Activated CD4-positive, alpha-beta T cell treated with anti-CD3 and anti-CD28 coated beads, Interleukin-2, amount 50 U/mL, for 16 hours (primary cell): Measurements from ENCODE around the gene OVCA2.

Experiments used
- DNase-seq: peaks from one replicate; pipeline ENCODE4 v3.0.0-alpha.2; 2020

Gene OVCA2

DNA sequence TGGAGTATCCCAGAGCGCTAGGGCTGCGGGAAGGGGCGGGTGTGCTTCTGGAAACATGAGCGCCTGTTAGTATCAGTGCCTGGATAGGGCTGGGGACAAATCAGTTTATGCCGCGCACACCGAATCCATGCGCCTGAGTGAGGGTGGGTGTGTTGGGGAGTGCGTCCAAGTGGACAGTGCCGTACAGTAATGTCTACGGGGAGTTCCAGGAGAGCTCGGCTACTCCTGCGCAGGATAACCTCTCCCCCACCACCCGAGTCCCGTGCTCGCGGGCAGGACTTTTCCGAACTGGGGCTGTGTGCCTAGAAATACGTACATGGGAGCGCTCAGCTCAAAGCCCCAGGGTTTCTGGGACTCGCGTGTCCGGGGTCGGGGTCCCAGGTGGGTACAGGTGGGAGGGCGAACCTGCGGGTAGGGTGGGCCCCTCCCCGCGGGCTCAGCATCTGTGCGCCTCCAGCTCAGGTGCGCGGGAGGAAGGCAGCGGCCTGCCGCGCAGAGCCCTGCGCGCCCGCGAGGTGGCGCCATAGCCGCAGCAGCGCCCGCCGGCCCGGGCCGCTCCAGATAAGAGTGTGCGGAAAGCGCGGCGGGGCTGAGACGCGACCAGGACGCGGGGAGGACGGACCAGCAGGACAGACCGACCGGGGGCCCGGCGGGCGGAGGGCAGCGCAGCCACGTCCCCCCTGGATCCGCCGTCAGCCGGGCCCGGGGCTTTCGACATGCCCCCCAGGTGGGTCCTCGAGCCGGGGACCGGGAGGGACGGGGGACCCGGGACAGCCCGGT, 12.9 kb downstream of the OVCA2 start, which contains the start of gene HIC1:
HIC1 (plus strand) TSS at position 592 of the 780 bp plus-strand sequence. CDS start 1,588 bp downstream, outside the sequence.
- peak; percentile 74 for DNase-seq

- DNase-seq, result no peak
Observed at GRCh38 chr17:2055292-2056205, 13.7 kb downstream of the OVCA2 start.

GRCh38 chr17:2056206-2057174, 14.7 kb downstream of the OVCA2 start:
- peak; percentile 43 for DNase-seq

DNA sequence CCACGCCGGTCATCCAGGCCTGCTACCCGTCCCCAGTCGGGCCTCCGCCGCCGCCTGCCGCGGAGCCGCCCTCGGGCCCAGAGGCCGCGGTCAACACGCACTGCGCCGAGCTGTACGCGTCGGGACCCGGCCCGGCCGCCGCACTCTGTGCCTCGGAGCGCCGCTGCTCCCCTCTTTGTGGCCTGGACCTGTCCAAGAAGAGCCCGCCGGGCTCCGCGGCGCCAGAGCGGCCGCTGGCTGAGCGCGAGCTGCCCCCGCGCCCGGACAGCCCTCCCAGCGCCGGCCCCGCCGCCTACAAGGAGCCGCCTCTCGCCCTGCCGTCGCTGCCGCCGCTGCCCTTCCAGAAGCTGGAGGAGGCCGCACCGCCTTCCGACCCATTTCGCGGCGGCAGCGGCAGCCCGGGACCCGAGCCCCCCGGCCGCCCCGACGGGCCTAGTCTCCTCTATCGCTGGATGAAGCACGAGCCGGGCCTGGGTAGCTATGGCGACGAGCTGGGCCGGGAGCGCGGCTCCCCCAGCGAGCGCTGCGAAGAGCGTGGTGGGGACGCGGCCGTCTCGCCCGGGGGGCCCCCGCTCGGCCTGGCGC, 15.4 kb downstream of the OVCA2 start:
- no peak for DNase-seq

DNA sequence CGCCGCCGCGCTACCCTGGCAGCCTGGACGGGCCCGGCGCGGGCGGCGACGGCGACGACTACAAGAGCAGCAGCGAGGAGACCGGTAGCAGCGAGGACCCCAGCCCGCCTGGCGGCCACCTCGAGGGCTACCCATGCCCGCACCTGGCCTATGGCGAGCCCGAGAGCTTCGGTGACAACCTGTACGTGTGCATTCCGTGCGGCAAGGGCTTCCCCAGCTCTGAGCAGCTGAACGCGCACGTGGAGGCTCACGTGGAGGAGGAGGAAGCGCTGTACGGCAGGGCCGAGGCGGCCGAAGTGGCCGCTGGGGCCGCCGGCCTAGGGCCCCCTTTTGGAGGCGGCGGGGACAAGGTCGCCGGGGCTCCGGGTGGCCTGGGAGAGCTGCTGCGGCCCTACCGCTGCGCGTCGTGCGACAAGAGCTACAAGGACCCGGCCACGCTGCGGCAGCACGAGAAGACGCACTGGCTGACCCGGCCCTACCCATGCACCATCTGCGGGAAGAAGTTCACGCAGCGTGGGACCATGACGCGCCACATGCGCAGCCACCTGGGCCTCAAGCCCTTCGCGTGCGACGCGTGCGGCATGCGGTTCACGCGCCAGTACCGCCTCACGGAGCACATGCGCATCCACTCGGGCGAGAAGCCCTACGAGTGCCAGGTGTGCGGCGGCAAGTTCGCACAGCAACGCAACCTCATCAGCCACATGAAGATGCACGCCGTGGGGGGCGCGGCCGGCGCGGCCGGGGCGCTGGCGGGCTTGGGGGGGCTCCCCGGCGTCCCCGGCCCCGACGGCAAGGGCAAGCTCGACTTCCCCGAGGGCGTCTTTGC, 16.2 kb downstream of the OVCA2 start:
- no peak for DNase-seq

GRCh38 chr17:2058586-2059546, 17.0 kb downstream of the OVCA2 start:
- peak; percentile 71 for DNase-seq

- no peak for DNase-seq
Observed at GRCh38 chr17:2059547-2060384, 17.9 kb downstream of the OVCA2 start.

GRCh38 chr17:2060385-2060658, 18.5 kb downstream of the OVCA2 start:
- DNase-seq, result no peak

- DNase-seq, result no peak
Observed at GRCh38 chr17:2060681-2061440, 19.0 kb downstream of the OVCA2 start.

- no peak for DNase-seq
Observed at GRCh38 chr17:2061441-2061958, 19.7 kb downstream of the OVCA2 start.

GRCh38 chr17:2062571-2063183, 20.9 kb downstream of the OVCA2 start:
- DNase-seq, result no peak

DNA sequence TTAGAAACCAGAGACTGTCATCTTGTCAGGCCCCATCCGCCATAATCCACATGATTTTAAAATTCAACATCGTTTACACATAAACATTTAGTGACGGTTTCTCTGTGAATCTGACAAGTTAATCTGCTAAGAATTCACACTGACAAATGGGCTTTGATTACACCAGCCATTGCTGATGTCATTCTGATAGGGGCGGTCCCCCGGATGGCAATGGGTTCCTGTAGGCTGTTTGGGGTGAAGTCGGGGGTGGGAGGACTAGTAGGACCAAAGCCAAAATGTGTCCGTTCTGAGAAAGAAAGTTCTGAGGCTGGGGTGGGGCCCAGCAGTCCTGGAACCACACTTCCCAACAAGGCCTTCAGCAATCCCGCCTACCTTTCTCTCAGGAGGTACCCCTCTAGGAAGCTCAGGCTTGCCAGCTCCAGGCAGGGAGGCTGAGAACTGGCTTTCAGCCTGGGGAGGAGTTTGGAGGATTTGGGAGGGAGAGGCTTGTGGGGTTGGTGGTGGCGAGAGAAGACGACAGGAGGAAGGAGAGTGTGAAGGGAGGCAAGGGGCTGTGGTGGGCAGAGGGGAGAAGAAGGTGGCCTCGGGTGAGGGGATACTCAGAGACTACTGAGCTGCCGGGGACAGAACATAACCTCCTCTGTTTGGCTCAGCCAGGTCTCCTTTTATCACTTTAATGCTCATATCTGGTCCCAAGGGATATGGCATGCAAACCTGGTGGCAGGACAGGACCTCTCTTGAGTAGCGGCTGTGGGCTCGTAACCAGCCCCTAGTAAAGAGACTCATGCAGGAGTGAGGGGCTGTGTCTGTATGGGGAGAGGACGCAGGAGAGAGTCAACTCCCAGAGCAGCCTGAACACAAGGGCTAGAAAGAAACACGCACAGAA, 21.7 kb downstream of the OVCA2 start:
- no peak for DNase-seq

GRCh38 chr17:2064147-2064489, 22.3 kb downstream of the OVCA2 start:
- no peak for DNase-seq

DNA sequence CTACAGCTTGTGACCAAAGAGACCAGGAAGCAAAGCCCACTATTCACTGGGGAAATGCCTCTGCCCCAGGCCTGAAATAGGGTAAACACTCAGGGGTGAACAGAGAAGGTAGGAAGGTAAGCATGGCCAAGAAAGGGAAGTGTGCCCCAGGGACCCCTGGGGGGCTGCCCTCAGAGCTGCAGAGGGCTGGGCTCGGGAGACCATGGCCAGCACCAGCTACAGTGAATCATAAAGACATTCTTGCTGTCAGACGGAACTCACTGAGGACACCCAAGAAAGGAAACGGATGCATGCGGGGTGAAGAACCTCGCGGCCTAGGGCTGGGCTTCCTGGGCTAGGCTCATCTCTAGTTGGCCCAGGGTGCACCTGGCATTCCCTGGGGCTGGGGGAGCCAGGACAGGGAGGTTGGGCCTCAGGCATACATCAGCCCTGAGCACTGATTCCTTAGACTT, 22.7 kb downstream of the OVCA2 start:
- DNase-seq, result no peak

DNA sequence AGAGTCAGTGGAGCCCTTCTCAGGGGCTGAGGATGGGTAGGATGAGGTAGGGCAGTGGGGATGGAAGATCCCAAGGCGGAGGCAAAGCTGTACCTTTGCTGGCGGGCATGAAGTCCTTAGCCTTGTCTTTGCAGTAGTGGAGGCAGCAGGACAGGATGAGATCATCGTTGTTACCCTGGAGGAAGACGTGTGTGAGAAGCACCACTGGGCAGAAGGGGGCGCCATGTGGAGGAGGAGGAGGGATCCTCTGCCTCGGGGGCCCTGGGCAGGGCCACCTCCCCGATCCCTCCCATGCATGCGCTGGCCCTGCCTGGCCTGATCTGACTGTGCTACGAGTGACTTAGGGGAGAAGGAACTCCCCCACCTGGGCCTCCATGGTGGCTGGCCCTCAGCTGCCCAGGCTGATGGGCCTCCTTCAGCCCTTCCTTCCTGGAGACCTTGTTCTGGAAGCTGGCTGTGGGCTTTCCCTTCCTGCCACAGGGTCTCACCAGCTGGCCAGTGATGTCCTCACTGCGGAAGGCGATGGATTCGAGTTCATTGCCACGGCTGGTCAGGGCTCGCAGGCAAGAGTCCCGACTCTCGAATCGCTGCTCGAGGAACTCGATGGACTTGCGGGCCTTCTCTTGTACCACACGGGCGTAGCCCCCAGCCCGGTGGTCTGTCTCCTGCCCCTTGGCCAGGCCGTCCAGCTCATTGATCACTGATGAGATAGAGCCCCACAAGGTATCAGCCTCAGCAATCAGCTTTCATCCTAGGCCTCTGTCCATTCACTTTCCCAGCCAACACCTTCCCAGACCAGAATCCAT, 23.4 kb downstream of the OVCA2 start:
- peak; percentile 58 for DNase-seq

- no peak for DNase-seq
Observed at GRCh38 chr17:2065949-2066400, 24.2 kb downstream of the OVCA2 start.
